22Rv1 (cell line): Measurements from ENCODE around the gene HIPK2.

Experiments used
- CTCF ChIP-seq: fragments of 450-650 bp; IDR thresholded peaks from 2 replicates; pipeline ENCODE4 v1.5.1; 2017; ENCODE audit warnings: mild to moderate bottlenecking
- ZFX ChIP-seq: fragments of 450-650 bp; IDR thresholded peaks from 2 replicates; pipeline ENCODE4 v1.6.1; 2017; ENCODE audit warnings: antibody characterized with exemption, borderline replicate concordance

- TF ChIP-seq CTCF (no peak), ZFX (no peak)
Measured at GRCh38 chr7:139701908-139702307, 75.9 kb downstream of the HIPK2 start.
